Retina (tissue), 1 donor: ENCODE results near the gene MT1H.
"Not testable (repeated sequence)": the region's sequence is repeated elsewhere in the genome, so short reads cannot be mapped to it uniquely, and the experiment has no call there.

Experiments
- DNase-seq: peaks from one replicate; pipeline ENCODE4 v3.0.0-alpha.2; 2016

MT1H gene

GRCh38 chr16:56665286-56666261, 4.0 kb upstream of the MT1H start:
- DNase-seq, result not testable (repeated sequence)

GRCh38 chr16:56667581-56668571, 1.7 kb upstream of the MT1H start, which contains the start of gene MT1G:
Gene MT1G, minus strand, starts transcription at chr16:56668065. Its CDS starts 72 bp downstream, at chr16:56667993.
- no peak for DNase-seq

- DNase-seq, result no peak
Measured at GRCh38 chr16:56669840-56670619, 416 bp downstream of the MT1H start.

- no peak for DNase-seq
Measured at GRCh38 chr16:56670620-56670934, 963 bp downstream of the MT1H start.

- not testable (repeated sequence) for DNase-seq
Measured at GRCh38 chr16:56671691-56672090, 2.1 kb downstream of the MT1H start.

GRCh38 chr16:56672171-56672570, 2.6 kb downstream of the MT1H start:
- not testable (repeated sequence) for DNase-seq

GRCh38 chr16:56672761-56673536, 3.3 kb downstream of the MT1H start:
- DNase-seq, result no peak

GRCh38 chr16:56673921-56674320, 4.3 kb downstream of the MT1H start:
- no peak for DNase-seq

GRCh38 chr16:56674570-56674969, 5.0 kb downstream of the MT1H start:
- not testable (repeated sequence) for DNase-seq

- no peak for DNase-seq
Measured at GRCh38 chr16:56675685-56676210, 6.1 kb downstream of the MT1H start.

GRCh38 chr16:56677474-56677873, 7.9 kb downstream of the MT1H start:
- DNase-seq, result no peak

GRCh38 chr16:56679078-56679730, 9.6 kb downstream of the MT1H start:
- DNase-seq, result no peak

GRCh38 chr16:56679818-56680217, 10.2 kb downstream of the MT1H start:
- DNase-seq, result no peak

GRCh38 chr16:56681939-56682702, 12.5 kb downstream of the MT1H start, which contains the start of gene MT1X:
Gene MT1X, plus strand, starts transcription at chr16:56682470. Its CDS starts 71 bp downstream, at chr16:56682541.
- peak; percentile 91 for DNase-seq

GRCh38 chr16:56682703-56683397, 13.2 kb downstream of the MT1H start:
- DNase-seq, result no peak

GRCh38 chr16:56683424-56684172, 14.0 kb downstream of the MT1H start:
- DNase-seq, result no peak

- no peak for DNase-seq
Measured at GRCh38 chr16:56684256-56684925, 14.8 kb downstream of the MT1H start.
